ES-I3 (cell line): ENCODE data around the gene NDUFS6.
"Not testable (repeated sequence)": the region's sequence is repeated elsewhere in the genome, so short reads cannot be mapped to it uniquely, and the experiment has no call there.

Experiments used
- H3K36me3 ChIP-seq: 2 replicates; pipeline ENCODE4 v1.6.1; 2013; ENCODE audit warnings: mild to moderate bottlenecking, low read length, control low read depth, moderate library complexity; ENCODE audit not compliant: insufficient read depth
- H3K4me1 ChIP-seq: 2 replicates; pipeline ENCODE4 v1.6.1; 2013; ENCODE audit warnings: mild to moderate bottlenecking, control low read depth, low read length; ENCODE audit not compliant: insufficient read depth
- H3K9ac ChIP-seq: 2 replicates; pipeline ENCODE4 v1.6.1; 2013; ENCODE audit warnings: low read depth, mild to moderate bottlenecking, low read length, moderate library complexity
- H3K9me3 ChIP-seq: 2 replicates; pipeline ENCODE4 v1.6.1; 2013; ENCODE audit warnings: mild to moderate bottlenecking, low read length, moderate library complexity; ENCODE audit not compliant: control insufficient read depth, insufficient read depth

Gene NDUFS6

DNA sequence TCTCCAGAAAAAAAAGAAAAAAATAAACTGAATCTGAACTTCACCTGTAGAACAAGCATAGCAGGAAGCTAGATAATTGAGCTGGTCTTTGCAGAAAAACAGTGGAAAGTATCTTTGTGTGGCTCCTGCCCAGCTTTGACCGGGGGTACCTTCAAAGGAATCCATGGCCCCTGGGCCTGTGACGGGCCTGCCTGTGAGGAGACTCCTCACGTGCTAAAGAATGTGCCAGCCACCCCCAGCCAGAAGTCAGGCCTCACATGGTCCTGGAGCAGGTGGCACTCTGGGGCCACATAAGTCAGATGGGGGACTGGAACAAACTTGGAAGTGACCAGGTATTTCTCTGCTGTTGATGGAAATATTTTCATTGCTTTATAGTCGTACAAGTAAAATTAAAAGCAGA lies 4.1 kb downstream of the NDUFS6 start:
- no peaks in the 10 kb centered on the region for H3K9me3 ChIP-seq
- H3K9ac ChIP-seq = no peak overlapping the region

GRCh38 chr5:1805736-1806135 lies 4.5 kb downstream of the NDUFS6 start:
- H3K9ac ChIP-seq = no peak overlapping the region
- peaks cover 41% of the 10 kb centered on the region for H3K36me3 ChIP-seq
- H3K4me1 ChIP-seq = no peaks in the 10 kb centered on the region
- no peaks in the 10 kb centered on the region for H3K9me3 ChIP-seq

More for the DNA sequence above, 4.1 kb downstream of the NDUFS6 start:
- Histone ChIP-seq H3K4me1 (no peaks in the 10 kb centered on the region), H3K36me3 (peaks cover 40% of the 10 kb centered on the region)

DNA sequence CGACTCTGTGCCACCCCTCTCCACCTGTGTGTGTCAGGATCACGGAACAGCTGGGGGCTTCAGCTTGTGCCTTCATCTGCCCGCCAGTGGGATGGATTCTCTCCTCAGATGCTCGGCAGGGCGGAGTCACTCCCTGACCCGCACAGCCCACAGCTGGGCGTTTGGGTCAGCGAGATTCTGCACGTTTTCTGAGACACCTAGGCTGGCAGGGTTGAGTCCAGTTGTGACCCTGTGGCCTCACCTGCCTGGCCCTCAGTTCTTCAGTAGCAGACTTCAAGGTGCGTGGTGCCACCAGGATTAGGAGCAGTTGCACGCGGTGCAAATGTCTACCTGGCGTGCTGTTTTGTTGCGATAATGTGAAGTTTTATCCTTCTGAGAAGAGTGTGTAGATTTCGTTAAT lies 5.0 kb downstream of the NDUFS6 start:
- Histone ChIP-seq H3K9me3 (no peaks in the 10 kb centered on the region), H3K4me1 (no peaks in the 10 kb centered on the region), H3K36me3 (peaks cover 41% of the 10 kb centered on the region), H3K9ac (no peak overlapping the region)

GRCh38 chr5:1806974-1807373 lies 5.8 kb downstream of the NDUFS6 start:
- H3K36me3 ChIP-seq = peaks cover 41% of the 10 kb centered on the region
- H3K4me1 ChIP-seq = no peaks in the 10 kb centered on the region
- no peak overlapping the region for H3K9ac ChIP-seq
- no peaks in the 10 kb centered on the region for H3K9me3 ChIP-seq

- Histone ChIP-seq H3K9ac (no peak overlapping the region), H3K9me3 (no peaks in the 10 kb centered on the region), H3K36me3 (peaks cover 44% of the 10 kb centered on the region), H3K4me1 (no peaks in the 10 kb centered on the region)
These were observed 6.4 kb downstream of the NDUFS6 start for GRCh38 chr5:1807451-1808185.

- H3K9ac ChIP-seq = no peak overlapping the region
- peaks cover 35% of the 10 kb centered on the region for H3K36me3 ChIP-seq
- H3K9me3 ChIP-seq = no peaks in the 10 kb centered on the region
- no peaks in the 10 kb centered on the region for H3K4me1 ChIP-seq
These were observed 7.2 kb downstream of the NDUFS6 start for GRCh38 chr5:1808439-1808838.

- Histone ChIP-seq H3K36me3 (peaks cover 24% of the 10 kb centered on the region), H3K9me3 (no peaks in the 10 kb centered on the region), H3K9ac (no peak overlapping the region), H3K4me1 (no peaks in the 10 kb centered on the region)
These were observed 8.3 kb downstream of the NDUFS6 start for GRCh38 chr5:1809416-1810035.

DNA sequence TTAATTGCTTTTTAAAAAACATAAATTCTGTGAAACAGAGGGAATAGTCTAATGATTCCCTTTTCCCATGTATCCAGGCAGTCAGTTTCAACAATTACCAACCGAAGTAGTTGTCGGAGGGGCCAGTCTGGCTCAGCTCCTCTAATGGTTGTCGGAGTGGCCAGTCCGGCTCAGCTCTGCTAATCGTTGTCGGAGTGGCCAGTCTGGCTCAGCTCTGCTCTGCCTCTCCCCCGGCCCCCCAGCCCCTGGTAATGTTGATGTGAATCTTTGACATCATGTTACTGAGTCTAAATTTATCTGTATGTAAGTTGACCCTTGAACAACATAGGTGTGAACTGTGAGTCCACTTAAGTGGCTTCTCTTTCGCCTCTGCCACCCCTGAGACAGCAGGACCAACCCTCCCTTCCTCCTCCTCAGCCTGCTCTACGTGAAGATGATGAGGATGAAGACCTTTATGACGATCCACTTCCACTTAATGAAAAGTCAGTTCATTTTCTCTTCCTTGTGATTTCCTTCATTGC lies 9.4 kb downstream of the NDUFS6 start:
- Histone ChIP-seq H3K36me3 (peaks cover 19% of the 10 kb centered on the region), H3K9ac (no peak overlapping the region), H3K4me1 (no peaks in the 10 kb centered on the region), H3K9me3 (no peaks in the 10 kb centered on the region)

- H3K4me1 ChIP-seq = no peaks in the 10 kb centered on the region; the same call in 1 of the 2 replicates
- H3K9me3 ChIP-seq = no peaks in the 10 kb centered on the region
- H3K36me3 ChIP-seq = peaks cover 11% of the 10 kb centered on the region
- H3K9ac ChIP-seq = no peak overlapping the region
These were observed 13.2 kb downstream of the NDUFS6 start for GRCh38 chr5:1814183-1815020.

GRCh38 chr5:1815071-1815786 lies 14.0 kb downstream of the NDUFS6 start:
- Histone ChIP-seq H3K9ac (no peak overlapping the region), H3K9me3 (no peaks in the 10 kb centered on the region), H3K4me1 (no peaks in the 10 kb centered on the region; the same call in 1 of the 2 replicates), H3K36me3 (peaks cover 12% of the 10 kb centered on the region)

DNA sequence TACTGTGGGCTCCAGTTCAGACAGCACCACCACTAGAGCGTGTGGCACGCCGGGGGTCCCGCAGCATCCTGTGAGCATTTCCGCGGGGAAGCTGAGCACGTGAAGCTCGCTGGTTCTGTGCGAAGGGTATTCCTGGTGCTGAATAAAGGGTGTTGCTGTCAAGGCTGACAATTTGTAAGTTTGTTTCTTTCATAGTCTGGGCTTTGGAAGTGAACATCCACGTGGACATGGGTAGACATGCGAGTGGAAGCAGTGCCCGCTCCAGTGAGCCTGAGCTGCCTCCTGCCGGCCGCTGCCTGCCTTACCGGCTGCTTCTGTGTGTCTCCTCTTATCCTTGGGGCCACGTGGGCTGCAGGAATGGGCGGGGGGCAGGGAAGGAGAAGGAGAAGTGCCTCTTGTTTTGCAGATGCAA lies 14.7 kb downstream of the NDUFS6 start:
- Histone ChIP-seq H3K4me1 (no peaks in the 10 kb centered on the region; the same call in 1 of the 2 replicates), H3K9me3 (no peaks in the 10 kb centered on the region), H3K36me3 (peaks cover 15% of the 10 kb centered on the region), H3K9ac (no peak overlapping the region)

DNA sequence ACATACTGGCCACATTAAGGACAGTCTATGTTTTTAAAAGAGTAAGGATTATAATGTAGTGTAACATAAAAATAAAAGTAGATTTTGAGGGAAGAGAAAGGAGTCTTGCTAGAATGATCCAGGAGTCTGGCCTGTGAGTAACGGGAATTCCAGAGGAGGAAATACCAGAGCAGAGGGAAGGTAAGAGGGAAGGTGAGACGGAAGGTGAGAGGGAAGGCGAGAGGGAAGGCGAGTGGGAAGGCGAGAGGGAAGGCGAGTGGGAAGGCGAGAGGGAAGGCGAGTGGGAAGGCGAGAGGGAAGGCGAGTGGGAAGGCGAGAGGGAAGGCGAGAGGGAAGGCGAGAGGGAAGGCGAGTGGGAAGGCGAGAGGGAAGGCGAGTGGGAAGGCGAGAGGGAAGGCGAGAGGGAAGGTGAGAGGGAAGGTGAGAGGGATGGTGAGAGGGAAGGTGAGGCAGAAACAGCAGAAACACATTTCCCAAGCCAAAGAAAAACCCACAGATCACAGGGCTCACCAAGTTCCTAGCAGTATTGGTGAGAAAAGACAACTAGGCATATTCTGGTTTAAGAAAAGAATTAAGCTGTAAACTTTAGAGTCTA lies 15.4 kb downstream of the NDUFS6 start:
- H3K4me1 ChIP-seq, H3K9ac ChIP-seq: not testable (repeated sequence)
- peaks cover 15% of the 10 kb centered on the region for H3K36me3 ChIP-seq

DNA sequence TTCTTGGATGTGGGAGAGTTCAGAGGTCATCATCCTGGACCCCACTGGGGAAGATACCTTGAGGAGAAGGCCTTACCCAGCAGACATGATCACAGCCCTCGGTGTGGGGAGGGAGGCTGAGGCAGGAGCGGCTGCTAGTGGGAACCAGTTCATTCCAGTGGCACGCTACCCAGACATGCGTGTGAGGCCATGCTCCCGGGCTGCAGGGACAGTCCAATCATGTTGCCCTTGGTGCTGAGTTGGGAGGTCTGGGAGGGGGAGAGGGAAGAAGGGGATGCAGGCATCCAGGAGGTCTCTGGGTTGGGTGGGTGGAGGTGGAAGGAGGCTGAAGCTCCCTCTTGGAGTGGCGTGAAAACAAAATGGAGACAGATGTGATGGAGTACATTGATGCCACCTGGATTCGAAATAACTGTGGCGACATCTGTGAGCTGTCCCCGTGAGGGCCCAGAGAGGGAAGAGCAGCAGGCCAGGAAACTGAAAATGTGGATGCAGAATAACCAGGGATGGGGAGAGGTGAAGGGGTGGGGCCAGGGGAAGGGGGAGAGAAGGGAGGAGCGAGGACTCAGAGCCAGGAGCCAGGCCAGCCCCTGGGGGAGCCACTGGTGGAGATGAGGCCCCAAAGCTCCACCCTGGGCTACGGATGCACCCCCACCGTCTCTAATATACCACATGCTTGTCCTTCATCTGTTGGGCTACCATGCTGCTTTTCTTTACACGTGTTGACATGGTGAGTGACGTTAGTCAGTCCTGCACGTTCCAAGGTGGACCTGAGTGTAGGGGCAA lies 16.2 kb downstream of the NDUFS6 start:
- Histone ChIP-seq H3K9me3 (no peaks in the 10 kb centered on the region), H3K9ac (no peak overlapping the region), H3K4me1 (no peaks in the 10 kb centered on the region; the same call in 1 of the 2 replicates), H3K36me3 (peaks cover 15% of the 10 kb centered on the region)

More for the DNA sequence above, 15.4 kb downstream of the NDUFS6 start:
- H3K9me3 ChIP-seq = not testable (repeated sequence)
